ENCODE data around the gene PIK3R4.
A peak's percentile ranks its signal among the peaks of the same experiment; 100 is the strongest.

PIK3R4 gene

GRCh38 chr3:130682131-130682530, 64.5 kb downstream of the PIK3R4 start:
- Mint-ChIP-seq H3K4me3 (no peak overlapping the region), H3K27me3 (no peaks in the 10 kb centered on the region), H3K4me1 (no peaks in the 10 kb centered on the region), H3K9me3 (no peaks in the 10 kb centered on the region), H3K27ac (no peak overlapping the region), H3K36me3 (peaks cover 32% of the 10 kb centered on the region)

DNA sequence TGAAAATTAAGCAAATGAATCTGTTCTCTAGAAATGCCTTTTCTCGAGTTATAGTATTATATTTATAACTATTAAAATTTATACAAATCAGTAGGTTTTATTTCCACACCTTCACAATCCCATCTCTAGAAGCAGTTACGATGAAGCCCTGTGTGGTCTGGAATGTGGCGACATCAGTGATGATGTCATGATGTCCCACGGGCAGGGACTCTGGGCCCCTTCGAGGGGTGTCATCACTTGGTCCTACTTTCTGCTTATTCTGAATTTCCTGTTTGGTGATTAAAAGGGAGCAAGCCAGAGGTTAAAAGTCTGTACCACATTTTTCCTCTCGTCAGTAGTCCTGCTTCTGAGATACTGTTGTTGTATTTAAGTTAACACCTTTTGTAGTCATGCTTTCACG, 67.4 kb downstream of the PIK3R4 start:
- H3K4me1 Mint-ChIP-seq = no peaks in the 10 kb centered on the region
- H3K36me3 Mint-ChIP-seq = peaks cover 26% of the 10 kb centered on the region
- H3K4me3 Mint-ChIP-seq = no peak overlapping the region
- no peak overlapping the region for H3K27ac Mint-ChIP-seq
- H3K9me3 Mint-ChIP-seq = no peaks in the 10 kb centered on the region
- no peaks in the 10 kb centered on the region for H3K27me3 Mint-ChIP-seq

DNA sequence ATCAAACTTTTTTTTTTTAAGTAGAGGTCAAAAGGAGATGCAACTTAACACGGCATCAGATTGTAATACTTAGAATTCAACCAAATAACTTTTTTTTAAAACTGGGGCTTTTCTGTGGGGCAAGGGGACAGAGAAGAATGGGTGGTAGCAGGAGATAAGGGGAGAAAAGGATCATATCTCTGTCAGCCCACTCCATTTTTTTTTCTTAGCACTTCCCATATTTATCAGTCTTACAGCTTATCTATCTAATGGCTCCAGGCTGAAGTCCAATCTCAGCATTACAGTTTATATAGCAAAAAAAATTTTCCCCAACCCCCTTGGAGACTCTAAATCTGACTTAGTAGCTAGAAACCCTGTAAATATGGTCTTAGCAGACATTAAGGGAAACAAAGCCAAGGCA, 69.3 kb downstream of the PIK3R4 start:
- Mint-ChIP-seq H3K27ac (peak overlapping the region; percentile 17), H3K9me3 (no peaks in the 10 kb centered on the region), H3K4me1 (no peaks in the 10 kb centered on the region), H3K4me3 (no peak overlapping the region), H3K27me3 (no peaks in the 10 kb centered on the region), H3K36me3 (peaks cover 12% of the 10 kb centered on the region)

- no peaks in the 10 kb centered on the region for H3K27me3 Mint-ChIP-seq
- H3K36me3 Mint-ChIP-seq = peaks cover 18% of the 10 kb centered on the region
- H3K4me1 Mint-ChIP-seq = no peaks in the 10 kb centered on the region
- H3K4me3 Mint-ChIP-seq = no peak overlapping the region
- H3K27ac Mint-ChIP-seq = no peak overlapping the region
- H3K9me3 Mint-ChIP-seq = no peaks in the 10 kb centered on the region
Measured at GRCh38 chr3:130671545-130672312, 74.9 kb downstream of the PIK3R4 start.

GRCh38 chr3:130669740-130670139, 76.9 kb downstream of the PIK3R4 start:
- Mint-ChIP-seq H3K36me3 (peaks cover 29% of the 10 kb centered on the region), H3K9me3 (no peaks in the 10 kb centered on the region), H3K27me3 (no peaks in the 10 kb centered on the region), H3K27ac (no peak overlapping the region), H3K4me3 (no peak overlapping the region), H3K4me1 (no peaks in the 10 kb centered on the region)

DNA sequence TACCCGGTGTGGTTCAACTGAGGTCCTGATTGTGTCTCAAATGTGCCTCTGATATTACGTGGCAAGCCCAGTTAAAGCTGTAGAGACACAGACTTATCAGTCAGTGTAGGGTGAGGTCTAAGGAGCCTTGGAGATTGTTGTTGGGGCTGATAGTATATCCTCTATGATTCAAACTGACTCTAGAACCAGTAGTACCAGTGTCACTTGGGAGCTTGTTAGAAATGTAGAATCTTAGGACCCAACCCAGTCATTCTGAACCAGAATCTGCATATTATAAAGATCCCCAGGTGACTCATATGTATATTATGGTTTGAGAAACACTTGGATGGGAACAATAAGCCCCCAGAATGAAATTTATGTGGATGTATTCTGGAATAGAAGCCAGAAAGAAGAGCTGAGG, 83.5 kb downstream of the PIK3R4 start:
- no peak overlapping the region for H3K4me3 Mint-ChIP-seq
- H3K9me3 Mint-ChIP-seq = no peaks in the 10 kb centered on the region
- H3K4me1 Mint-ChIP-seq = no peaks in the 10 kb centered on the region
- no peaks in the 10 kb centered on the region for H3K27me3 Mint-ChIP-seq
- H3K27ac Mint-ChIP-seq = no peak overlapping the region
- H3K36me3 Mint-ChIP-seq = peaks cover 19% of the 10 kb centered on the region

- no peak overlapping the region for H3K4me3 Mint-ChIP-seq
- H3K27ac Mint-ChIP-seq = no peak overlapping the region
- H3K9me3 Mint-ChIP-seq = no peaks in the 10 kb centered on the region
- H3K36me3 Mint-ChIP-seq = peaks cover 19% of the 10 kb centered on the region
- no peaks in the 10 kb centered on the region for H3K4me1 Mint-ChIP-seq
- no peaks in the 10 kb centered on the region for H3K27me3 Mint-ChIP-seq
Measured at GRCh38 chr3:130662501-130662996, 84.1 kb downstream of the PIK3R4 start.

DNA sequence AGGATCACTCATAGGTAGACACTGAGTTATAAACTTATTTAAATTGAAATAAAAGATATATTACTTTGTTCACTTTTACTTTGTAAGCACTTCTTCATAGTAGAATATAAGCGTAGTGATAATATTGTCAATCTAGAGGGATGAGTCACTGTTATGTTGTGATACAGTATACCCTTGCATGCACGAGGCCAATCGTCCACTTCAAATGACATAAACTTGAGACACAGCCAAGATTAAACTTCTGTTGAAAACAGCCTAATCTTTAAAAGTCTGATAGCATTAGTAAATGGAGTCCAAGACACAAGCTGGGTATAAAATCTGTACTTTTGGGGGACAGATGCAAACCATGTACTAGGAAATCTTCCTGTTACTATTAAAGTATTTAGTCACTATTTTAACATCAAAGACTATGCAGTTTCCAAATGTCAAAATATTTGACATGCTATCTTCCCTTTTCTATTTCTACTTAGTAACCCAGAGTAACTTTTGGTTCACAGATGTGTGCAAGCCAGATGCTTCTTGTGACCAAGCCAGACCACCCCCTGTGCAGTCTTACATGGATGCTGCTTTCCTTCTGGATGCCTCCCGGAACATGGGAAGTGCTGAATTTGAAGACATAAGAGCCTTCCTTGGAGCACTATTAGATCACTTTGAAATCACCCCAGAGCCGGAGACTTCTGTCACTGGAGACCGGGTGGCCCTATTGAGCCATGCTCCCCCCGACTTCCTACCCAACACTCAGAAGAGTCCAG, 85.3 kb downstream of the PIK3R4 start:
- Mint-ChIP-seq H3K4me1 (no peaks in the 10 kb centered on the region), H3K27ac (no peak overlapping the region), H3K36me3 (peaks cover 13% of the 10 kb centered on the region), H3K9me3 (no peaks in the 10 kb centered on the region), H3K27me3 (no peaks in the 10 kb centered on the region), H3K4me3 (no peak overlapping the region)

GRCh38 chr3:130659911-130660310, 86.7 kb downstream of the PIK3R4 start:
- H3K27ac Mint-ChIP-seq = no peak overlapping the region
- no peaks in the 10 kb centered on the region for H3K4me1 Mint-ChIP-seq
- no peaks in the 10 kb centered on the region for H3K9me3 Mint-ChIP-seq
- H3K27me3 Mint-ChIP-seq = no peaks in the 10 kb centered on the region
- H3K4me3 Mint-ChIP-seq = no peak overlapping the region
- H3K36me3 Mint-ChIP-seq = peaks cover 10% of the 10 kb centered on the region

- H3K27ac Mint-ChIP-seq = no peak overlapping the region
- H3K27me3 Mint-ChIP-seq = no peaks in the 10 kb centered on the region
- H3K9me3 Mint-ChIP-seq = no peaks in the 10 kb centered on the region
- no peaks in the 10 kb centered on the region for H3K4me1 Mint-ChIP-seq
- no peak overlapping the region for H3K4me3 Mint-ChIP-seq
- H3K36me3 Mint-ChIP-seq = peaks cover 7% of the 10 kb centered on the region
Measured at GRCh38 chr3:130658678-130659077, 88.0 kb downstream of the PIK3R4 start.

DNA sequence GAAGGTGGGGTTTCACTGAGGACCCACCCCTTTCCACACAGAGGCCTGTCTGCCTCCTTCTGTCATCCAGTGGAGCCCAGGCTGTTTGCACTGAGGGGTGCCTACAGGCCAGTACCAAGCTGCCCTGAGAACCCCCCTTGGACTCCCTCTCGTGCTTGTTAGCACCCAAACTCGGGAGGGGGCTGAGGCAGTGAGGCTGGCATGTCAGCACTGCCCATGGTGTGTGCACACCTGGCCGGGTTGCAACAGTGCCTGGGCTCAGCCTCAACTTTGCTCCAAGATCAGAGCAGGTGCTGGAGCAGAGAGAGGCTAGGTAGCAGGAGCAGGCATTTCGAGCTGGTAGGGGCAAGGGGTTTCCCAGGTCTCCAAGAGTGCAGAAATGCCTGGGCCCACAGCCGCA, 90.0 kb downstream of the PIK3R4 start:
- Mint-ChIP-seq H3K4me1 (no peaks in the 10 kb centered on the region), H3K27me3 (no peaks in the 10 kb centered on the region), H3K27ac (no peak overlapping the region), H3K4me3 (no peak overlapping the region), H3K9me3 (no peaks in the 10 kb centered on the region), H3K36me3 (peaks cover 5% of the 10 kb centered on the region)

DNA sequence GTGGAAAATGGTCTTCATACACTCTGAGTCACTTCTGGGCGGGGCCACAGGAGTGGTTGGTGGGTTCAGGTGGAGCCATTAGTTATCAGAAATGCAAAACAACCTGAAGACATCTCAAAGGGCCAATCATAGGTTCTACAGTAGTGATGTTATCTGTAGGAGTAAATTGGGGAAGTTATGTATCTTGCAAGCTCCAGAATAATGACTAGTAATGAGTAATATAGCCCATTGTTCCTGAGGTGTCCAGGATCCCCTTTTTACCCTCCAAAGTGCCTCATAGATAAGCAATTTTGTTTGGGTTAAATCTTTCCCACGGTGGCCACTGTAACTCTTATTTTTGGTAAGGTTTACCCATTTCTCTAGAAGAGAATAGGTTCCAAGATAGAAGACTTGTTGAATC, 91.7 kb downstream of the PIK3R4 start:
- Mint-ChIP-seq H3K9me3 (no peaks in the 10 kb centered on the region), H3K4me1 (no peaks in the 10 kb centered on the region), H3K27ac (no peak overlapping the region), H3K27me3 (no peaks in the 10 kb centered on the region), H3K4me3 (no peak overlapping the region), H3K36me3 (peaks cover 5% of the 10 kb centered on the region)

GRCh38 chr3:130654091-130654490, 92.5 kb downstream of the PIK3R4 start:
- Mint-ChIP-seq H3K9me3 (no peaks in the 10 kb centered on the region), H3K27ac (no peak overlapping the region), H3K4me3 (no peak overlapping the region), H3K27me3 (no peaks in the 10 kb centered on the region), H3K36me3 (peaks cover 5% of the 10 kb centered on the region), H3K4me1 (no peaks in the 10 kb centered on the region)

- no peaks in the 10 kb centered on the region for H3K4me1 Mint-ChIP-seq
- H3K27me3 Mint-ChIP-seq = no peaks in the 10 kb centered on the region
- no peaks in the 10 kb centered on the region for H3K36me3 Mint-ChIP-seq
- H3K27ac Mint-ChIP-seq = no peak overlapping the region
- no peak overlapping the region for H3K4me3 Mint-ChIP-seq
- no peaks in the 10 kb centered on the region for H3K9me3 Mint-ChIP-seq
Measured at GRCh38 chr3:130649061-130649654, 97.5 kb downstream of the PIK3R4 start.

DNA sequence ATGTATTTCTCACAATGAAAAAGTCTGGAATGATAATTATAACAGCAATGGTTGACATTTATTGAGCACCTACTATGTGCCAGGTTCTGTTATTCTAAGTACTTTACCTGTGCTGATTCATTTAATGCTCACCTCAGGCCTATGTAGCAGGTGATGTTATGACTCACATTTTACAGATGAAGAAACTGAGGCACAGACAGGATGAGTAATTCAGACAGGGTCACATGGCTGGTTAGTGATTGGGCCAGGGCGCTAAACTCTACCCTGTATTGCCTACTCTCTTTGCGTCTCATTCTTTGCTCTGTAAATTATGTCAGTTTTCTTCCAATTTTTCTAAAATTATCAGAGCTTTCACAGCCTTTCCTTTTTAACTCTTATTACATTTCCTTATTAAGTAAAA, 98.3 kb downstream of the PIK3R4 start:
- Mint-ChIP-seq H3K4me1 (no peaks in the 10 kb centered on the region), H3K9me3 (no peaks in the 10 kb centered on the region), H3K27me3 (peaks cover 3% of the 10 kb centered on the region), H3K27ac (no peak overlapping the region), H3K4me3 (no peak overlapping the region), H3K36me3 (no peaks in the 10 kb centered on the region)

DNA sequence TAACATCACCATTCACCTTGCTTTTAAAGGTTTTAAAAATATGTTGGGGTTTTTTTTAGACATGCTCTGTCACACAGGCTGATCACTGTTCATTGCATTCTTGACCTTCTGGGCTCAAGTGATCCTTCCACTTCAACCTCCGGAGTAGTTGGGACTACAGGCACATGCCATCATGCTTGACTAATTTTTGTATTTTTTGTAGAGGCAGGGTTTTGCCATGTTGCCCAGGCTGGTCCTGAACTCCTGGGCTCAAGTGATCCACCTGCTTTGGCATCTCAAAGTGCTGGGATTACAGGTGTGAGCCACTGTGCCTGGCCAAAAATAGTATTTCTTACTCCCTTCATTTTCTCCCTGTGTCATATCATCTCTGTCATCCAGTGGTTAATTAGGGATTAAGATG, 101.4 kb downstream of the PIK3R4 start:
- Mint-ChIP-seq H3K4me1 (no peaks in the 10 kb centered on the region), H3K4me3 (no peak overlapping the region), H3K27me3 (peaks cover 16% of the 10 kb centered on the region), H3K9me3 (no peaks in the 10 kb centered on the region), H3K27ac (no peak overlapping the region), H3K36me3 (no peaks in the 10 kb centered on the region)
